RWPE1 (cell line): ENCODE data around the gene SECISBP2.

Source experiments
- CTCF ChIA-PET: fragments of 350-600 bp; sonication (Branson Sonifier 250); formaldehyde crosslinking; extraction: SDS; loops from one replicate; lab custom pipeline; 2021; lab: Yijun Ruan, JAX
- POLR2A ChIA-PET: fragments of 400-600 bp; formaldehyde crosslinking; extraction: SDS; loops from one replicate; lab custom pipeline; 2020; ENCODE audit warnings: antibody characterized with exemption; ENCODE audit not compliant: low non-redundant PET; lab: Yijun Ruan, JAX
- DNase-seq: peaks from one replicate; pipeline ENCODE4 v3.0.0; 2012; ENCODE audit warnings: low spot score
- H3K27ac ChIP-seq: fragments of 450-650 bp; 2 replicates; pipeline ENCODE4 v1.5.1; 2017
- TF ChIP-seq, protein P1 (sequence below): fragments of 450-650 bp; conservative IDR thresholded peaks from 2 replicates; pipeline ENCODE4 v1.5.1; 2017; ENCODE audit warnings: low read depth, mild to moderate bottlenecking

Gene SECISBP2

DNA sequence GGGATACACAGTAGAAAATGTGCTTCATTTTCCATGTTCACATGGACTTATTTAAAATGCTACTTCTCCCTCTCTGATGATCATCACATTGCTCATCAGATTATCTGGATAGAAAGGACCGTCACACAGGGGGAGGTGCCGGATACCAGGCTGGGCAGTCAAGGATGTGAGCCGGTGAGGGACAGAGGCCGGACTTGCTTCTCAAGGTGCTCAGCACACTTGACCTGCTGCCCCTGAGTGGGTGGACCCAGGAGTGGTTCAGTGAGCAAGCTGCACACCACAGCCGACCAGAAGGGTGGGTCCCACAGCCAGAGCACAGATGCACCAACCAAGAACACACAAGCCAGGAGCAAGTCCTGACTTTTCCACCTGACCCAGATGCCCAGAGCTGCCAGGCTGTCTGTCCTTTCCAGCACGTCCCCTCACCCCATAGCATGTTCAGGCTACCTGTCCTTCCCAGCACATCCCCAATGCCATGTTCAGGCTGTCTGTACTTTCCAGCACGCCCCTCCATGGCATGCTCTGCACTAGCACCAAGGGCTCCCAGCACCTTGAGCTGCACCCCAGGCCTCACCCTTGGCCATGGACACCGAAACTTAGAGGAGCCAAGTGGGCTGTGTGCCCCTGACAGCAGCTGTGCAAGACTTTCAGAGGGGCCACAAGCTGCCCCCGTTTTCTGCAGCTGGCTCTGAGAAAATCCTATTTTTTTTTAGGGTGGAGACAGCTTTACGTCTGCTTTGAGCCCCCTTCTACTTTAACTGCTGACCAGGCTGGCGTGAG, 77.8 kb downstream of the SECISBP2 start:
- TF ChIP-seq, protein P1, sequence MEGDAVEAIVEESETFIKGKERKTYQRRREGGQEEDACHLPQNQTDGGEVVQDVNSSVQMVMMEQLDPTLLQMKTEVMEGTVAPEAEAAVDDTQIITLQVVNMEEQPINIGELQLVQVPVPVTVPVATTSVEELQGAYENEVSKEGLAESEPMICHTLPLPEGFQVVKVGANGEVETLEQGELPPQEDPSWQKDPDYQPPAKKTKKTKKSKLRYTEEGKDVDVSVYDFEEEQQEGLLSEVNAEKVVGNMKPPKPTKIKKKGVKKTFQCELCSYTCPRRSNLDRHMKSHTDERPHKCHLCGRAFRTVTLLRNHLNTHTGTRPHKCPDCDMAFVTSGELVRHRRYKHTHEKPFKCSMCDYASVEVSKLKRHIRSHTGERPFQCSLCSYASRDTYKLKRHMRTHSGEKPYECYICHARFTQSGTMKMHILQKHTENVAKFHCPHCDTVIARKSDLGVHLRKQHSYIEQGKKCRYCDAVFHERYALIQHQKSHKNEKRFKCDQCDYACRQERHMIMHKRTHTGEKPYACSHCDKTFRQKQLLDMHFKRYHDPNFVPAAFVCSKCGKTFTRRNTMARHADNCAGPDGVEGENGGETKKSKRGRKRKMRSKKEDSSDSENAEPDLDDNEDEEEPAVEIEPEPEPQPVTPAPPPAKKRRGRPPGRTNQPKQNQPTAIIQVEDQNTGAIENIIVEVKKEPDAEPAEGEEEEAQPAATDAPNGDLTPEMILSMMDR: no peak
- DNase-seq: no peak
- H3K27ac ChIP-seq: no peak overlapping the region
- ChIA-PET CTCF (no interaction called here), POLR2A (no interaction called here)

DNA sequence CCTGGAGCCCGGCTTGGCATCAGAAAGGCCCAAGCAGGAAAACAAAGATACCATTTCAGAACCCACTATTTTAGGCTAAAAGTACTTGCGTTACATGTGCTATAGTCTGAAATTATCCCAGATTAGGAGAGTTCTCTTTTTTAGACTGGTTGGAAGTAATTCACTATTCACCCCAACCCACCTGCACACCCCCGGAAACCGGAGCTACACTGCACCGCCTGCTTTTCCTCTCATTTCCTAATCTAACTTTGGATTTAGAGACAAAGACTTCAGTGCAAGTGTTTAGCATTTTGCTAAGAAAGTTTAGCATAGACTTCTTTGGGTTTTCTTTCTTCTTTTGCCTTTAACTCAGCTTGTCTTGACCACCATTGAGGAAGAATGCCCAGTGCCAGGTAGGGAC, 79.2 kb downstream of the SECISBP2 start:
- POLR2A ChIA-PET: no interaction called here
- TF ChIP-seq, protein P1: no peak
- CTCF ChIA-PET: interaction anchor here (0.7 kb wide), 1 partner anchor 495 kb away, joined by 6 read pairs; no protein-coding TSS in a partner anchor

DNA sequence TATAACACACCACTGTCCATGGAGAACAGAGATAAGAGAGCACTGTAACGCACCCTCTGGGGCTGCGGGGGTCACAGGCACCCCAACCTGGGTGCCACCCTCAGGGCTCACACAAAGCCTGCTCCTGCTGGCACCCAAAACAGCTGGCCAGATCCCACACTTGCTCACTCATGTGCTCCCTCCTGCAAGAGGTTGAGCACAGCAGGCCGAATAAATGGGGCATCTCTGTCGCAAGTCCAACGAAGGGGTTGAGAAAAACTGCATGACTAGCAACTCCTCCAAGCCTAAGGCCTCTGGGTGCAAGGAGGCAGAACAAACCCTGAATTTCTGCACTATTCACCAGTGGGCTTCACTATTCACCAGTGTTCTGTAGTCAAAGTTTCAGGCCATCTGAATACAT, 80.3 kb downstream of the SECISBP2 start:
- ChIA-PET POLR2A (no interaction called here), CTCF (interaction anchor here (1.0 kb wide), 2 partner anchors 9 to 12 kb away, joined by 3 read pairs; no protein-coding TSS in a partner anchor)
- TF ChIP-seq, protein P1: no peak
- H3K27ac ChIP-seq: no peak overlapping the region
- DNase-seq: no peak

More for the DNA sequence above, 79.2 kb downstream of the SECISBP2 start:
- DNase-seq: no peak
- no peak overlapping the region for H3K27ac ChIP-seq

DNA sequence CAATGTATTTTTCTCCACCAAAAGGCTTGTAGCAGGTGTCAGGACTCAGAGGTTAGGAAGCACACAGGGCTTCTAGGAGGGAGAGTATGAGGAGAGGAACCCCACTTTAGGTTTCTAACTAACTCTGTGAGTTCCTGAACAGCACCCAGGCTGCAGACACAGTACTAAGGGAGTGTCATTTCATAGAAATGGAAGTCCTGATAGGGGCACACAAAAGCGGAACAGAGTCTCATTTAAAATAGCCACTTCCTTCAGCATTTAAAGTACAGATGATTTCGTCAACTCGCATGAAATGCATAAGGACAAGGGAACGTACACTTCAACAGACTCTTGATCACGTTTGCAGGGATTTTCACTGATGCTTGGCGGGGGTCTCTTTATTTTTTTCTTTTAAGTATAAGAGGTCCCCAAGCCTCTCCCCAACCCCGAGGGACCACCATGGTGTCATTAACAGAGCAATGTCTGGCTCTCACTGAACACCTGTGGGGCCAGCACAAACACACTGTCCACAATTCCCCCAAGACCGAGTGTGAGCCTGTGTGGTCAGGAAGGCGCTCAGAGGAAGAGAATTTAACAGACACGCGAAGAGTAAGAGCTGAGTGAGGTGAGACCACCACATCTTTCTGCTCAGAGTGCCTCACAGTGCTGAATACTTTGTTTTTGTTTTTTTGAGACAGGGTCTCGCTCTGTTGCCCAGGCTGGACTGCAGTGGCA, 82.3 kb downstream of the SECISBP2 start:
- TF ChIP-seq, protein P1: no peak
- H3K27ac ChIP-seq: no peak overlapping the region
- CTCF ChIA-PET: interaction anchor here (0.6 to 0.7 kb wide), 2 partner anchors 26 to 262 kb away, joined by 4 to 6 read pairs; no protein-coding TSS in a partner anchor
- DNase-seq: no peak
- POLR2A ChIA-PET: no interaction called here

DNA sequence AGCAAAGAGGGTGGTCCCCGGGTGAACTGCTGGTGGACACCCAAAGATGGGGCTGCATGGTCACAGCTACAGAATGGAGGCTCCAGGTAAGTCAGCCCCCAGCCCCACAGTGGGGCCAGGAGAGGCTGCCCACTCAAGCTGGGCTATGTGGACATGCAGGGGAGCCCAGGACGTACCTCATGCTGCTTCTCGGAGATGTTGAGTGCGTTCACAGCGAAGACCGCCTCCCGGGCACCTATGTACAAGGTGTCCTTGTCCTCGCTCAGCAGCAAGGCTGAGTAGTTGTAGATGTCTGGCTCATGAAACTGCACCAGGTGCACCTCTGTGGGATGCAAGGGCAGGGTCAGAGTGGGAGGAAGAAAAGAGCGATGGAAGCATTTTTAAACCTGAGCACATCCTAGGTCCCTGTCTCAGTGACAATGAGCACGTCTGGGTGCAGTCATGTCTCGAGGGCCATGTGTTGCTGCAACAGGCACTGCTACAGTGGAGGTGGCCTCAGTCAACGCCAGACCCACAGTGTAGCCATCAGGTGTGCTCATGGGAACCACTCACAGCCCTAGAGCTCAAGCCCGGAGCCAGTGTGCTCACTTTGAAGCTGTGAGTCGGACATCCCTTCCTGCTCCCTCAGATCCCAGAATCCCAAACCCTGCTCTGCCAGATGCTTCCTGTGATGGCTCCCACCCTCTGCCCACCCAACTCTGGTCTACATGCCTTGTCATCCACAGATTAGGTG, 84.6 kb downstream of the SECISBP2 start:
- no peak overlapping the region for H3K27ac ChIP-seq
- POLR2A ChIA-PET: interaction anchor here (0.6 kb wide), 1 partner anchor 17 kb away, joined by 3 read pairs; no protein-coding TSS in a partner anchor
- CTCF ChIA-PET: interaction anchor here (0.7 to 0.8 kb wide), 2 partner anchors 8 to 124 kb away, joined by 3 read pairs; no protein-coding TSS in a partner anchor
- DNase-seq: no peak
- TF ChIP-seq, protein P1: no peak

DNA sequence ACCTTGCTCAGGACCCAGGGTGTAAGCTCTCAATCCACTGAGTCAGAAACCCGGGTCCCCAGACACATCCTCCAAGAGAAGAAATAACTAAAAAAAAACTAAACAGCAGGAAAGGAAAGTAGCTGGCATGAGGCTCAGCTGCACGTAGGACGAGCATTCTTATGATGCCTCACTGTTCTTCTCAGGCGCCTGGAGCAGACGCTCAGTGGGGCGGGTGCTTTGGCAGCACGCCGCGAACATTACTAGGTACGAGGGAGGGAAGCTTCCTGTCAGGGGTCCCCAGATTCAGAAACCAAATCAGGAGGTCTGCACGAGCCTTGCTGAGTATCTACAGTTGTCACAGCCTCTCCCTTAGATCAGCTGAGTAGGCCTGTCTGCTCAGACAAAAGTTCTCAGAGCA, 85.8 kb downstream of the SECISBP2 start:
- no peak for DNase-seq
- H3K27ac ChIP-seq: no peak overlapping the region
- ChIA-PET CTCF (interaction anchor here (0.6 kb wide), 1 partner anchor 28 kb away, joined by 3 read pairs; no protein-coding TSS in a partner anchor), POLR2A (no interaction called here)
- TF ChIP-seq, protein P1: no peak
